ENCODE data around the gene ANP32E.
"Not testable (repeated sequence)": the region's sequence is repeated elsewhere in the genome, so short reads cannot be mapped to it uniquely, and the experiment has no call there.

The ANP32E gene

GRCh38 chr1:150221552-150221951 lies 14.4 kb downstream of the ANP32E start:
- no peak overlapping the region for H3K4me3 ChIP-seq (replicated peaks; ENCODE audit: insufficient read depth, low read length)
- H3K27me3 ChIP-seq (ENCODE audit: insufficient read depth, poor library complexity, severe bottlenecking): no peaks in the 10 kb centered on the region
- H3K27ac ChIP-seq (replicated peaks): no peak overlapping the region
- no peak for TF ChIP-seq POLR2AphosphoS5 (IDR thresholded peaks at IDR 0.05; ENCODE audit: low read depth)
- TF ChIP-seq, protein P1, sequence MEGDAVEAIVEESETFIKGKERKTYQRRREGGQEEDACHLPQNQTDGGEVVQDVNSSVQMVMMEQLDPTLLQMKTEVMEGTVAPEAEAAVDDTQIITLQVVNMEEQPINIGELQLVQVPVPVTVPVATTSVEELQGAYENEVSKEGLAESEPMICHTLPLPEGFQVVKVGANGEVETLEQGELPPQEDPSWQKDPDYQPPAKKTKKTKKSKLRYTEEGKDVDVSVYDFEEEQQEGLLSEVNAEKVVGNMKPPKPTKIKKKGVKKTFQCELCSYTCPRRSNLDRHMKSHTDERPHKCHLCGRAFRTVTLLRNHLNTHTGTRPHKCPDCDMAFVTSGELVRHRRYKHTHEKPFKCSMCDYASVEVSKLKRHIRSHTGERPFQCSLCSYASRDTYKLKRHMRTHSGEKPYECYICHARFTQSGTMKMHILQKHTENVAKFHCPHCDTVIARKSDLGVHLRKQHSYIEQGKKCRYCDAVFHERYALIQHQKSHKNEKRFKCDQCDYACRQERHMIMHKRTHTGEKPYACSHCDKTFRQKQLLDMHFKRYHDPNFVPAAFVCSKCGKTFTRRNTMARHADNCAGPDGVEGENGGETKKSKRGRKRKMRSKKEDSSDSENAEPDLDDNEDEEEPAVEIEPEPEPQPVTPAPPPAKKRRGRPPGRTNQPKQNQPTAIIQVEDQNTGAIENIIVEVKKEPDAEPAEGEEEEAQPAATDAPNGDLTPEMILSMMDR (IDR thresholded peaks at IDR 0.05; ENCODE audit: insufficient read depth, low read length): peak; percentile 20
- no peak for DNase-seq (ENCODE audit: low read depth in 1 of 2, low spot score in 1 of 2)

DNA sequence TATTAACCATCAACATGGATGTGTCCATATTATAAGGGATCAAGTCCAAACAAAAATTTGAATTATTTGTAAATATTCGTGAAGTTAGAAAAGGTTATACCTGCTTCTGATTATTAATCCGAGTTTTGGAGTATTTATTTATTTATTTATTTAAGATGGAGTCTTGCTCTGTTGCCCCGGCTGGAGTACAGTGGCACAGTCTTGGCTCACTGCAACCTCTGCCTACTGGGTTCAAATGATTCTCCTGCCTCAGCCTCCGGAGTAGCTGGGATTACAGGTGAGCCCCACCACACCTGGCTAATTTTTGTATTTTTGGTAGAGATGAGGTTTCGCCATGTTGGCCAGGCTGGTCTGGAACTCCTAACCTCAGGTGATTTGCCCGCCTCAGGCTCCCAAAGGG lies 20.1 kb downstream of the ANP32E start:
- H3K4me3 ChIP-seq (replicated peaks; ENCODE audit: insufficient read depth, low read length); H3K27me3 ChIP-seq (ENCODE audit: insufficient read depth, poor library complexity, severe bottlenecking); DNase-seq (ENCODE audit: low read depth in 1 of 2, low spot score in 1 of 2); H3K27ac ChIP-seq (replicated peaks): not testable (repeated sequence)

DNA sequence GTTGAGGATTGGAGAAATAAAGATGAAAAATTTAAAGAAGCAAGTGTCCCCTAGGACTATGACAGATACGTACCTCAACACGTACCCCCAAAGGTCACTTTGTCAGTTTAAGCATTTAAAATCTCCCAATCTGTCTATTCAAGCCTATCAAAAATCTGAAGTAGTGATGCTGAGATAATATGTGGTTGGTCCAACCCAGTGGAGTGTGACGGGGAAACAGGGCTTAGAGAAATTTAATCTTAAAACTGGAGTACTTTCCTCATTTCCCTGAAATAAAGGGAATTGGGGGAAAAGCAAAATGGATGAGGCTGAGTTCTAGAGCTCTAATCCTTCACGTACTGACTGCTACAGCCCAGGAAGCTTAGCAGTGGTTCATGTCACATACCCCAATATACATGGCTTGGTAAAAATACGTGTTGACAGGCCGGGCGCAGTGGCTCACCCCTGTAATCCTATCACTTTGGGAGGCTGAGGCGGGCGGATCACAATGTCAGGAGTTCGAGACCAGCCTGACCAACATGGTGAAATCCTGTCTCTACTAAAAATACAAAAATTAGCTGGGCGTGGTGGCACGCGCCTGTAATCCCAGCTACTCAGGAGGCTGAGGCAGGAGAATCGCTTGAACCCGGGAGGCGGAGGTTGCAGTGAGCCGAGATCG lies 21.7 kb downstream of the ANP32E start:
- Histone ChIP-seq H3K4me3 (replicated peaks; ENCODE audit: insufficient read depth, low read length) (peak overlapping the region; percentile 36), H3K27ac (replicated peaks) (peak overlapping the region; percentile 86)
- H3K27me3 ChIP-seq (ENCODE audit: insufficient read depth, poor library complexity, severe bottlenecking): not testable (repeated sequence)

DNA sequence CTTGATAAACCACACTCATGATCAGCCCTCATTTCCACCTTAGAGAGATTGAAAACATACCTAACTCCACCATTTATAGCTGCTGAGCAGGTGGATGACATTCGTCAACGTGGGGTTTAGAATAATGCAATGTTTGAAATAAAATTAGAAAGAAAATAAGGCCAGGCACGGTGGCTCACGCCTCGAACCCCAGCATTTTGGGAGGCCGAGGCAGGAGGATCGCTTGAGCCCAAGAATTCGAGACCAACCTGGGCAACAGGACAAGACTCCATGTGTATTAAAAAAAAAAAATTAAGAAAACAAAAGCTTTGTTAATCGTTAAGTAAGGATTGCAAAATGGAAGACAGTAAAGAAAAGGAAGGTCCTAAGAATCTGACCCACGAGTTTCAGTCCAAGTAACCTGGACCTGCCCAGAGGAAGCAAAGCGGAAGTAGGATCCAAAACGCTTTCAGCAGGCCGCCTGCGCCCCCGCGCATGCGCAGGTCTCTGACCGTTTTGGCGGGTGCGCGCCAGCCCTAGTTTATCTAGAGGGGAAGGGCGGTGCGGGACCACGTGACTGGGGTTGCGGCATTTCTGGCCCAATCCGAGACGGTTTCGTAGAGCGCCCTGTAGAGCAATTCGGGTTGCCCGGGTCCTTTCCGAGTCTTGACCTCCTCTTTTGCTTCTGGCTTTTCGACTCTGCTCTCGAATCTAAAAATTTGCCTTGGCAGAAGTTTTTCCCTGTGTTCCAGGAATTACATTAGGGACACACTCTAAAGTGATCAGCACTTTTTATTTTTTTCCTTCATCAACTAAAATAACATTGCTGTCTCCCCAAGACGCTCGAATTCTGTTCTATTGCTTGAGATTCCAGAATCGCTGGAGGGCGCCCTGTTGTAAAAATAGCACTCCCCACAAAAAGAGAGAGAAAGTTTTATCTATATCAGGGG lies 22.5 kb downstream of the ANP32E start:
- Histone ChIP-seq H3K27ac (replicated peaks) (peak overlapping the region; percentile 86), H3K4me3 (replicated peaks; ENCODE audit: insufficient read depth, low read length) (peak overlapping the region; percentile 36), H3K27me3 (ENCODE audit: insufficient read depth, poor library complexity, severe bottlenecking) (no peaks in the 10 kb centered on the region)
- TF ChIP-seq POLR2AphosphoS5 (IDR thresholded peaks at IDR 0.05; ENCODE audit: low read depth) (no peak; the same call in 1 of the 2 replicates), GABPA (IDR thresholded peaks at IDR 0.05; ENCODE audit: low read depth) (peak; percentile 20; the same call in 1 of the 2 replicates), SPI1 (IDR thresholded peaks at IDR 0.05; ENCODE audit: borderline replicate concordance, low read depth) (peak; percentile 67; the same call in 1 of the 2 replicates)
- TF ChIP-seq, protein P1 (IDR thresholded peaks at IDR 0.05; ENCODE audit: insufficient read depth, low read length): peak; percentile 6
- TF ChIP-seq, protein P2, sequence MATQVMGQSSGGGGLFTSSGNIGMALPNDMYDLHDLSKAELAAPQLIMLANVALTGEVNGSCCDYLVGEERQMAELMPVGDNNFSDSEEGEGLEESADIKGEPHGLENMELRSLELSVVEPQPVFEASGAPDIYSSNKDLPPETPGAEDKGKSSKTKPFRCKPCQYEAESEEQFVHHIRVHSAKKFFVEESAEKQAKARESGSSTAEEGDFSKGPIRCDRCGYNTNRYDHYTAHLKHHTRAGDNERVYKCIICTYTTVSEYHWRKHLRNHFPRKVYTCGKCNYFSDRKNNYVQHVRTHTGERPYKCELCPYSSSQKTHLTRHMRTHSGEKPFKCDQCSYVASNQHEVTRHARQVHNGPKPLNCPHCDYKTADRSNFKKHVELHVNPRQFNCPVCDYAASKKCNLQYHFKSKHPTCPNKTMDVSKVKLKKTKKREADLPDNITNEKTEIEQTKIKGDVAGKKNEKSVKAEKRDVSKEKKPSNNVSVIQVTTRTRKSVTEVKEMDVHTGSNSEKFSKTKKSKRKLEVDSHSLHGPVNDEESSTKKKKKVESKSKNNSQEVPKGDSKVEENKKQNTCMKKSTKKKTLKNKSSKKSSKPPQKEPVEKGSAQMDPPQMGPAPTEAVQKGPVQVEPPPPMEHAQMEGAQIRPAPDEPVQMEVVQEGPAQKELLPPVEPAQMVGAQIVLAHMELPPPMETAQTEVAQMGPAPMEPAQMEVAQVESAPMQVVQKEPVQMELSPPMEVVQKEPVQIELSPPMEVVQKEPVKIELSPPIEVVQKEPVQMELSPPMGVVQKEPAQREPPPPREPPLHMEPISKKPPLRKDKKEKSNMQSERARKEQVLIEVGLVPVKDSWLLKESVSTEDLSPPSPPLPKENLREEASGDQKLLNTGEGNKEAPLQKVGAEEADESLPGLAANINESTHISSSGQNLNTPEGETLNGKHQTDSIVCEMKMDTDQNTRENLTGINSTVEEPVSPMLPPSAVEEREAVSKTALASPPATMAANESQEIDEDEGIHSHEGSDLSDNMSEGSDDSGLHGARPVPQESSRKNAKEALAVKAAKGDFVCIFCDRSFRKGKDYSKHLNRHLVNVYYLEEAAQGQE (IDR thresholded peaks at IDR 0.05; ENCODE audit: insufficient replicate concordance, low read depth): no peak
- peak; percentile 87 to 97 for DNase-seq (ENCODE audit: low read depth in 1 of 2, low spot score in 1 of 2)

More for the DNA sequence above, 21.7 kb downstream of the ANP32E start:
- not testable (repeated sequence) for DNase-seq (ENCODE audit: low read depth in 1 of 2, low spot score in 1 of 2)

DNA sequence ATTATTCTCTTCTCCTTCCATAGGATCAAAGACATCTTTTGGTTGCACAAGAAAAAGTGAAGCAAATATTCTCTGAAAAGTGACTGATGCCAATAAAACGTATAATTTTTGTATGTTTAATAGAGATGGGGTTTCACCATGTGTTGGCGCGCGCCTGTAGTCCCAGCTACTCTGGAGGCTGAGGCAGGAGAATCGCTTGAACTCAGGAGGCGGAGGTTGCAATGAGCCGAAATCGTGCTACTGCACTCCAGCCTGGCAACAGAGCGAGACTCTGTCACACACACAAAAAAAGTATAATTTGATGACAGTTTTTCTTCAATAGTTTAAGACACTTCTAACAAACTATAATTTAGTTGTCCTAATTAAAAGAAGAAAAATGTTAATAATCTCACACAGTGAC lies 23.8 kb downstream of the ANP32E start:
- no peak for DNase-seq (ENCODE audit: low read depth in 1 of 2, low spot score in 1 of 2)
- Histone ChIP-seq H3K27me3 (ENCODE audit: insufficient read depth, poor library complexity, severe bottlenecking) (no peaks in the 10 kb centered on the region), H3K27ac (replicated peaks) (no peak overlapping the region), H3K4me3 (replicated peaks; ENCODE audit: insufficient read depth, low read length) (no peak overlapping the region)
- TF ChIP-seq, protein P2 (IDR thresholded peaks at IDR 0.05; ENCODE audit: insufficient replicate concordance, low read depth): no peak
- TF ChIP-seq, protein P1 (IDR thresholded peaks at IDR 0.05; ENCODE audit: insufficient read depth, low read length): no peak
- TF ChIP-seq GABPA (IDR thresholded peaks at IDR 0.05; ENCODE audit: low read depth): no peak
- no peak for TF ChIP-seq POLR2AphosphoS5 (IDR thresholded peaks at IDR 0.05; ENCODE audit: low read depth)
- TF ChIP-seq SPI1 (IDR thresholded peaks at IDR 0.05; ENCODE audit: borderline replicate concordance, low read depth): no peak
